ENCODE measurements around the gene DGUOK.

Gene DGUOK

GRCh38 chr2:73971722-73972121, 45.0 kb downstream of the DGUOK start:
- FAIRE-seq (no peak), DNase-seq (ENCODE audit: extremely low spot score, insufficient read length, low read depth) (no peak)

DNA sequence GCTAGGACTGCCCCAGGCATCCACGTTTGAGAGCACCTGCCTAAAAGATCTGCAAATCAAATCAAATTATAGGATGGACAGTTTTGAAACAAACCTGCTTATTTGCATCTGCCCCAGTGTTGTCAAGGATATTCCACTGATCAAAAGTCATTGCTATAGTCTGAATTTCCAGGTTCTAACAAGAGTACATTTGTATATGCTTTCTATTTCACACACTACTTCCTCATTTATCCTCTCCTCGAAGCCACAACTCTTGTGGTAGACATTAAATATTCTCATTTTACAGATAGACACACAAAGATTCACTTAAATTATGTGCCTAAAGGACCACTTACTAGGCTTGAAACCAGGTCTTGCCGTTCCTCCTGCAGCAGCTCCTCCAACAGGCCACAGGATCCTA, 46.2 kb downstream of the DGUOK start:
- FAIRE-seq = peak; percentile 5
- DNase-seq (ENCODE audit: extremely low spot score, insufficient read length, low read depth) = no peak

DNA sequence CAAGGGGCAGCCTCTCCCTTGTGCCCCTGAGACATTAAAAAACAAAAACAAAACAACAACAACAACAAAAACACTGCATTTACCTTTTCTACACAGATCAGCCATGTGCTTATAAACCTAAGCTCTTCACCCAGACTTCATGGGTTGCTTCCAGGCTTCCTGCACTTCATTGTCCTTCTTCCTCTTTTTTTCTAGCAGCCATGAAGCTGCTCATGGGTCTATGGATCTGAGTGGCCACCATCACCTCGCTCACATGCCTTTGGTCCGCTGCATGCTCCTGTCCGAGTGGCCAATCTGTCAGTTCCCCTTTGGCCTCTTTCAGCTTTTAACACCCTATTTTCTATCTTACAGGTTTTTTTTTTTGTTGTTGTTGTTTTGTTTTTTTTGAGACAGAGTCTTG, 49.1 kb downstream of the DGUOK start:
- no peak for FAIRE-seq
- no peak for DNase-seq (ENCODE audit: extremely low spot score, insufficient read length, low read depth)

DNA sequence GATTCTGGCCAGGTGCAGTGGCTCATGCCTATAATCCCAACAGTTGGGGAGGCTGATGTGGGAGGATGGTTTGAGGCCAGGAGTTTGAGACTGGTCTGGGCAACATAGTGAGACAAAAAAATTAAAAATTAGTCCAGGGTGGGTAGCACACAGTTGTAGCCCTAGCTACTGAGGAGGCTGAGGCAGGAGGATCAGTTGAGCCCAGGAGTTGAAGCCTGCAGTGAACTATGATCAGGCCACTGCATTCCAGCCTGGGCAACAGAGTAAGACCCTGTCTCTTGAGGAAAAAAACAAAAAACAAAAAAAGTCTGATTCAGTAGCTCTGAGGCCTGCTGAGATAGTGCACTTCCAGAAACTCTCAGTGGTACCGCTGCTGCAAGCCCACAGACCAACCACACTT, 50.1 kb downstream of the DGUOK start:
- no peak for DNase-seq (ENCODE audit: extremely low spot score, insufficient read length, low read depth)
- no peak for FAIRE-seq

DNA sequence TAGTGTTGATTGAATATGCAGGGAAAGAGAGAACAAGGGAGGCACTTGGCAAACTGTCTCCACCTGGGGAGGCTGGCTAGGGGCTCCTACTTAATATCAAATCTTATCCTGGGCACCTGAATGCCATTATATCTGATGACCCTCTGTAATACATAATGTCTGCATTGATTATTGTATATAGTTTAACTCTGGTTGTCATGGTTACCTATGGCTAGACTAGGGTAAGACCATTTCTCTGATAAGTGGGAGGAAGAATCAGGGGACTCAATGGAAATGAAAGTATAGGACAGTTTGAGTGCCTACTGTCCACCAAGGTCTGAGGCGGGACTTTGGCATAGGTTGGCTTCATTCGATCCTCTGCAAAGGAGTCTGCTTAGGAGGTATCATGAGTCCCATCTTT, 50.8 kb downstream of the DGUOK start:
- DNase-seq (ENCODE audit: extremely low spot score, insufficient read length, low read depth) (no peak), FAIRE-seq (no peak)

GRCh38 chr2:73979021-73979420, 52.3 kb downstream of the DGUOK start:
- DNase-seq (ENCODE audit: extremely low spot score, insufficient read length, low read depth) (no peak), FAIRE-seq (no peak)

DNA sequence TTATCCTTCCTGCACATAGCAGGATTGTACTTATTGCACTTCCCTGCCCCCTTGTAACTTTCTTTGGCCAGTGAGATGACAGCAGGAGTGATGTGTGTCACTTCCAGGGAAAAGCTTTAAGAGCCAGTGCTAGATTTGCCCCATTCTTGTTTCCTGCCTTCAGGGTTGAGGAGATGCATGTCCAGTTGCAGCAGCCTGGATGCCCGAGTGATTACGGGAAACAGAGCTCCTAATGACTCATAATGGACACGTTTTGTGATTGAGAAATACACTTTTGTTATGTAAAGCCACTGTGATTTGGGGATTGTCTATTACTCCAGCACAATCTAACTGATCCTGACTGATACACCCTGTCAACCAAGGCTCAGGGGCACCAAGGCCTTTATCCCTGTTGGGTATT, 53.0 kb downstream of the DGUOK start:
- no peak for FAIRE-seq

DNA sequence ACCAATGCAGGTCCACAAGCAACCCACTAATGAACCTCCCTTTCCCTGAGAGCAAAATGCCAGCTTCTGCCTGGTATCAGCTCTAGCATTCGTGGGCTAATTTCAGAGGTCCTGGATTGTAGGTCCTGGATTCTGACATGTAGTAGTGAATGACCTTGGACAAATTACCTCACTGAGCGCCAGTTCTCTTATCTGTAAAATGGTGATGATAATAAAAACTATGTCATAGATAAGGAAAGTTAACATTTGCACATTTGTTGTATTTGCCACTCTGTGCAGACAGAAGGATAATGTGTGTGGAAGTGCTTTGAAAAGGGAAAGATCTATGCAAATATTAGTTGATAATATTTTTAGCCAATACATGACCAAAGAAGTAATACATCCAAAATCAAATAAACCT, 53.9 kb downstream of the DGUOK start:
- no peak for DNase-seq (ENCODE audit: extremely low spot score, insufficient read length, low read depth)
- no peak for FAIRE-seq

More for the DNA sequence above, 53.0 kb downstream of the DGUOK start:
- no peak for DNase-seq (ENCODE audit: extremely low spot score, insufficient read length, low read depth)

GRCh38 chr2:73981081-73982001, 54.7 kb downstream of the DGUOK start:
- DNase-seq (ENCODE audit: extremely low spot score, insufficient read length, low read depth) = no peak

GRCh38 chr2:73982140-73982617, 55.5 kb downstream of the DGUOK start:
- FAIRE-seq (no peak), DNase-seq (ENCODE audit: extremely low spot score, insufficient read length, low read depth) (no peak)

More at GRCh38 chr2:73981081-73982001, 54.7 kb downstream of the DGUOK start:
- peak; percentile 62 for FAIRE-seq

GRCh38 chr2:73983322-73984202, 56.9 kb downstream of the DGUOK start:
- FAIRE-seq (no peak), DNase-seq (ENCODE audit: extremely low spot score, insufficient read length, low read depth) (no peak)

DNA sequence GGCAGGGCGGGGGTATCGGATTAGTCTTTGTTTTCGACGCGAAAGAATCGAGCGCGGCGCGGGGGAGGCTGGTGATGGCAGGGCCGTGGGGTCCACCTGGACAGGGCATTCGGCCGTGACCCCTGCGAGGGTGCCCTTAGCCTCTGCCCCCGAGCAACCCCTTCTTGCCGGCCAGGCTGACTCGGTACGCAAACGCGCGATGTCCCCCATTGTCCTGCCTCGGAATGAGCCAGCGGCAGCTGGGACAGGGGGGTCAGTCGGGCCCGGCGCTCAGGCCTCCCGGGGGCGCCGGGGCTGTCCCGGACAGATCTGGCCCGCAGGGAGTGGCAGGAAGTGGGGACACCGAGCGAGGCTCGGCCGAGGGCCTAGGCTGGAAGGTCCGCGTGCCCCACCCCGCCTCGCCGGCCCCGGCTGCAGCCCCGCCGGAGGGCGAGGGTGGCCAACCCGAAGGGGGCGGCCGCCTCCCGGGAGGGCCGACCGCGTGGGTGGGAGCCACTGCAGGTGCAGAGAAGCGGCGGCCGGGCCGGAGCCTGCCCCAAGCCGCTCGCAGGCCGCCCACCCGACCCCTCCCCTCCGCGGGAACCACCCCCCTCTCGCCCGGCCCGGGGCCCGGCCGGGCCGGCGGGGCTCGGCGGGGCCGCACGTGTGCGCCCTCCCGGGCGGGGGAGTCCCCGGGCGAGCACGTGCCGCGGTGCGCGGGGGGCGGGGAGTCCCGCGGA, 57.7 kb downstream of the DGUOK start, which contains the start of gene TET3:
Gene TET3 (plus strand): TSS at position 708 of the 719 bp plus-strand sequence. CDS start 1,494 bp downstream, outside the sequence.
- no peak for FAIRE-seq
- DNase-seq (ENCODE audit: extremely low spot score, insufficient read length, low read depth) = peak; percentile 48

- FAIRE-seq (no peak), DNase-seq (ENCODE audit: extremely low spot score, insufficient read length, low read depth) (no peak)
Observed at GRCh38 chr2:73984922-73985307, 58.2 kb downstream of the DGUOK start.

DNA sequence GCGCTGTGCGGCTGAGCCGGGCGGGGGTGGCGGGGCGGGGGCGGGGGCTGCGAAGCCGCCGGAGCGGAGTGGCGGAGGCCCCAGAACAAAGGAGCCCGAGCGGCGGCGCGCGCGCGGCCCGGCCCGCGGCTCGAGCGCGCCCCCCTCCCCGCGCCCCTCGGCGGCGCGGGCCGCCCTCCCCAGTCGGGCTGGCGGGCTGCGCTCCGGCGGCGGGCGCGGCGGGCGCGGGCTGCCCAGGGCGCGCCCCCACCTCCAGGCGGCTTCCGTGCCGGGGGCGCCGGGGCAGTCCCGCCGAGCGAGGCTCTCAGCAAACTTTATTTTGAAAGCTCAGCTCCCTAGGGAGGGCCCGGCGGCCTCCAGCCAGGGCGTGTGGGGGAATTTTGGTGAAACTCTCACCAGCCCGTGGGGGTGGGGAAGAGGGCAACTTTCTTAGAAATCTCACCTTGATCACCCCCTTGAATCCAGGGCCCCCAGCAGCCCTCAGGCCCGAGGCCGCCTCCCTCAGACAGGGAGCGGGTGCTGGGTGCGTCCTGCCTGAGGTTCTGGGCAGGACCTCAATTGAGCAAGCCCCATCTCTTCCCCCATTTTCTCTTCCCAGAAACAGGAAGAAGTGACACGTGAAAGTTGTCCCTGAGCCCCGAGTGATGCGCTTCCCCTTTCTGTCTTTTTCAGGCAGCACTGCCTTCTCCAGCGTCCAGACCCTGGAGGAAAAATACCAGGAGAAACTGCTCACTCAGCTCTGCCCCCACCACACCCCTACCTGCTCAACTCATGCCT, 58.8 kb downstream of the DGUOK start:
- peak; percentile 54 for DNase-seq (ENCODE audit: extremely low spot score, insufficient read length, low read depth)
- peak; percentile 69 for FAIRE-seq

DNA sequence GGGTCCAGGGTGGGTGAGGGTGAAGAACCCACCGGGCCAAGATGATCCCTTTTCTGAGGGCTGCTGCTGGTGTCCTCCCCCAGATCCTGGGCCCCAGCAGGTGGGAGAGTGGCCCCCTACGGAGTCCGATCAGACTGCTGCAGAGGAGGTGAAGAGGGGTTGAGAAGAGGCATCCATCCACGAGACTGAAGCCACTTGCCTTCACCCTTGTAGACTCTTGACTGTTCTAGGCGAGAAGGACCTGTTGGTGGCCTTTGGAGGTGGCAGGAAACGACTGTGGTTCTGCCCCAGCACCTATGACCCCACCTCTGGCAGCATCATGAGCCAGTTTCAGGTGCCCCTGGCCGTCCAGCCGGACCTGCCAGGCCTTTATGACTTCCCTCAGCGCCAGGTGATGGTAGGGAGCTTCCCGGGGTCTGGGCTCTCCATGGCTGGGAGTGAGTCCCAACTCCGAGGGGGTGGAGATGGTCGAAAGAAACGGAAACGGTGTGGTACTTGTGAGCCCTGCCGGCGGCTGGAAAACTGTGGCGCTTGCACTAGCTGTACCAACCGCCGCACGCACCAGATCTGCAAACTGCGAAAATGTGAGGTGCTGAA, 59.5 kb downstream of the DGUOK start:
- FAIRE-seq = no peak
- DNase-seq (ENCODE audit: extremely low spot score, insufficient read length, low read depth) = no peak

- DNase-seq (ENCODE audit: extremely low spot score, insufficient read length, low read depth) (no peak), FAIRE-seq (no peak)
Observed at GRCh38 chr2:73987109-73987947, 60.6 kb downstream of the DGUOK start.

- no peak for FAIRE-seq
- DNase-seq (ENCODE audit: extremely low spot score, insufficient read length, low read depth) = no peak
Observed at GRCh38 chr2:73987948-73988700, 61.4 kb downstream of the DGUOK start.

Measured in GM18507 (cell line).